ENCODE data around the gene HSPG2. TPM values are rescaled to one million over a fixed set of nuclear protein-coding genes. Genes with fewer than 3 reads are reported as not detected.

HSPG2 gene
- polyA plus RNA-seq, 1 donor from 2014 or later = 0.79 TPM

GRCh38 chr1:21814981-21815582, 122.0 kb downstream of the HSPG2 start:
- H3K27ac ChIP-seq (ENCODE audit: low read length) = no peak overlapping the region
- no peaks in the 10 kb centered on the region for H3F3A ChIP-seq (ENCODE audit: insufficient read depth, low read length, poor library complexity, severe bottlenecking)
- no peak overlapping the region for H3K4me3 ChIP-seq (ENCODE audit: low read length)
- H3K9me3 ChIP-seq (ENCODE audit: low read length) = no peaks in the 10 kb centered on the region
- TF ChIP-seq MXI1 (conservative IDR thresholded peaks at IDR 0.05; ENCODE audit: poor library complexity, severe bottlenecking) = no peak
- TF ChIP-seq POLR2AphosphoS5 (IDR thresholded peaks at IDR 0.05) = no peak
- TF ChIP-seq REST (IDR thresholded peaks at IDR 0.05; ENCODE audit: borderline replicate concordance) = no peak
- no peak for TF ChIP-seq RAD21 (conservative IDR thresholded peaks at IDR 0.05)
- no peak for TF ChIP-seq EP300 (conservative IDR thresholded peaks at IDR 0.05; ENCODE audit: poor library complexity, severe bottlenecking)
- no peak for TF ChIP-seq CTCF (IDR thresholded peaks at IDR 0.05; ENCODE audit: poor library complexity, severe bottlenecking)
- no peak for TF ChIP-seq SMC3 (conservative IDR thresholded peaks at IDR 0.05; ENCODE audit: poor library complexity)
- TF ChIP-seq TAF1 (IDR thresholded peaks at IDR 0.05; ENCODE audit: low read depth) = no peak
- no peak for TF ChIP-seq EZH2 (IDR thresholded peaks at IDR 0.05; ENCODE audit: borderline replicate concordance, insufficient read depth, low read length, poor library complexity, severe bottlenecking)
- peaks cover 7% of the 10 kb centered on the region for H3K27me3 ChIP-seq (ENCODE audit: insufficient read depth, low read depth, low read length)
- H3K36me3 ChIP-seq (ENCODE audit: insufficient read depth, low read length) = no peaks in the 10 kb centered on the region
- H3K9me2 ChIP-seq (ENCODE audit: insufficient read depth, low read length) = no peaks in the 10 kb centered on the region
- no peak overlapping the region for H2AFZ ChIP-seq (ENCODE audit: low read depth, low read length)
- H4K20me1 ChIP-seq (ENCODE audit: insufficient read depth) = no peaks in the 10 kb centered on the region
- H3K9ac ChIP-seq (ENCODE audit: low read length) = no peak overlapping the region
- H3K79me2 ChIP-seq (replicated peaks; ENCODE audit: insufficient read depth, low read length) = no peaks in the 10 kb centered on the region
- H3K4me2 ChIP-seq (ENCODE audit: low read length) = no peak overlapping the region

GRCh38 chr1:21814241-21814918, 122.7 kb downstream of the HSPG2 start:
- Histone ChIP-seq H3K27ac (ENCODE audit: low read length) (no peak overlapping the region), H3F3A (ENCODE audit: insufficient read depth, low read length, poor library complexity, severe bottlenecking) (no peaks in the 10 kb centered on the region), H3K4me3 (ENCODE audit: low read length) (peak overlapping the region; percentile 35), H4K20me1 (ENCODE audit: insufficient read depth) (no peaks in the 10 kb centered on the region), H3K79me2 (replicated peaks; ENCODE audit: insufficient read depth, low read length) (no peaks in the 10 kb centered on the region), H3K9me2 (ENCODE audit: insufficient read depth, low read length) (no peaks in the 10 kb centered on the region), H3K4me2 (ENCODE audit: low read length) (no peak overlapping the region), H3K36me3 (ENCODE audit: insufficient read depth, low read length) (no peaks in the 10 kb centered on the region), H2AFZ (ENCODE audit: low read depth, low read length) (no peak overlapping the region), H3K9ac (ENCODE audit: low read length) (no peak overlapping the region), H3K27me3 (ENCODE audit: insufficient read depth, low read depth, low read length) (peaks cover 7% of the 10 kb centered on the region), H3K9me3 (ENCODE audit: low read length) (no peaks in the 10 kb centered on the region)
- peak; percentile 23 for TF ChIP-seq CTCF (IDR thresholded peaks at IDR 0.05; ENCODE audit: poor library complexity, severe bottlenecking)
- TF ChIP-seq EZH2 (IDR thresholded peaks at IDR 0.05; ENCODE audit: borderline replicate concordance, insufficient read depth, low read length, poor library complexity, severe bottlenecking) = no peak

Measured in neural cell (in vitro differentiated cells).